Measurements from ENCODE around the gene KIN. TPM values are rescaled to one million over a fixed set of nuclear protein-coding genes. Genes with fewer than 3 reads are reported as not detected.

Gene KIN
- total and polyA plus RNA-seq, 12 donors: 5.4 to 13.3 (median 7.2) TPM

GRCh38 chr10:7833210-7833609 lies 45.4 kb upstream of the KIN start:
- ATAC-seq (no peak), DNase-seq (no peak)
- intact Hi-C loops (cut with DNase I): no loop called here

DNA sequence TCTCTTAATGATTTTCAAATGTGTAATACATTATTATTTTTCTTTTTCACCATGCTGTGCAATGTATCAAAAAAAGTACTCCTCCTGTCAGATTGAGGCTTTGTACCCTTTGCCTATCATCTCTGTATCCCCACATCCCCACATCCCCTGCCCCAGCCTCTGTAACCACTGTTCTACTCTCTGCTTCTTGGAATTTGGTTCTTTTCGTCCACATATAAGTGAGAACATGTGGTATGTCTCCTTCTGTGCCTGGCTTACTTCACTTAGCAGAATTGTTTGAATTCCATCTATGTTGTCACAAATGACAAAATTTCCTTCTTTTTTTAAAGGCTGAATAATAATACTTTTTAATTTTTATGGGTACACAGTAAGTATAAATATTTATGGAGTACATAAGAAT lies 44.3 kb upstream of the KIN start:
- TF ChIP-seq CTCF (IDR thresholded peaks at IDR 0.05): no peak
- Histone ChIP-seq H3K9me3 (no peaks in the 10 kb centered on the region), H3K27ac (no peak overlapping the region), H3K27me3 (no peaks in the 10 kb centered on the region), H3K4me1 (peaks cover 0 to 15% (median 5%) of the 10 kb centered on the region in 9 donors), H3K4me3 (no peak overlapping the region), H3K36me3 (peaks cover 0 to 16% (median 0%) of the 10 kb centered on the region in 9 donors)
- WGBS, 2 donors: 55 to 56% methylated on average over 1 of the region's 1 CpG
- intact Hi-C loops (cut with DNase I): no loop called here
- no peak for DNase-seq
- no peak for ATAC-seq

More at GRCh38 chr10:7833210-7833609, 45.4 kb upstream of the KIN start:
- H3K4me3 ChIP-seq: no peak overlapping the region
- H3K27me3 ChIP-seq: no peaks in the 10 kb centered on the region
- no peak overlapping the region for H3K27ac ChIP-seq
- H3K9me3 ChIP-seq: no peaks in the 10 kb centered on the region
- TF ChIP-seq CTCF (IDR thresholded peaks at IDR 0.05): no peak
- H3K36me3 ChIP-seq: peaks cover 0 to 10% (median 0%) of the 10 kb centered on the region in 9 donors
- peaks cover 0 to 15% (median 5%) of the 10 kb centered on the region in 9 donors for H3K4me1 ChIP-seq

GRCh38 chr10:7829289-7829834 lies 41.6 kb upstream of the KIN start:
- Histone ChIP-seq H3K27ac (no peak overlapping the region), H3K9me3 (no peaks in the 10 kb centered on the region), H3K27me3 (no peaks in the 10 kb centered on the region), H3K4me3 (no peak overlapping the region), H3K36me3 (peaks cover 0 to 39% (median 15%) of the 10 kb centered on the region in 9 donors), H3K4me1 (peaks cover 0 to 22% (median 10%) of the 10 kb centered on the region in 9 donors)
- DNase-seq (no peak), ATAC-seq (no peak)
- no peak for TF ChIP-seq CTCF (IDR thresholded peaks at IDR 0.05)
- intact Hi-C loops (cut with DNase I): no loop called here
- WGBS, 2 donors: 86 to 93% methylated on average over 10 of the region's 10 CpGs

DNA sequence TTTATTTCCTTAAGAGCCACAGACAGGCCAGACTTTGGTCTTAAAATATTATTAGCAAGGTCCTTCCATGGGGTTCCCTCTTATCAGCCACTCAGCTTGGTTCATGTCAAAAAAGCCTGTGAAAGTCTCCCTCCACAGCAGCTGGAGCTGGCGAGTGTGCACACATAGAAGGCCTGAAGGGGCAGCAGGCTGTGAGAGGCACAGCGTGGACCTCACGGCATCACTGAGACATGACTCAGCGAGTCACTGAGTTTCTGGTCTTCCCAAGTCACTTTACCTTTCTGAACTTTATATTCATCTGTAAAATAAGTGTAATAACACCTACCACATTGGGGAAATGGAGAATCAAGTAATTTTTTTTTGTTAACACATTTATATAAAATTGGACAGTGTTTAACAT lies 39.2 kb upstream of the KIN start:
- DNase-seq (peak in 1 of 2 donors; percentile 18), ATAC-seq (peak in 5 of 8 donors; percentile 65 to 77 (median 71))
- Histone ChIP-seq H3K9me3 (no peaks in the 10 kb centered on the region), H3K27me3 (no peaks in the 10 kb centered on the region), H3K36me3 (peaks cover 0 to 55% (median 17%) of the 10 kb centered on the region in 9 donors), H3K4me3 (no peak overlapping the region), H3K4me1 (peaks cover 0 to 26% (median 10%) of the 10 kb centered on the region in 9 donors), H3K27ac (peak overlapping the region in 1 of 10 donors; percentile 55)
- 57 to 66% methylated on average over 4 of the region's 4 CpGs for WGBS, 2 donors
- intact Hi-C loops (cut with DNase I): no loop called here
- peak in 1 of 9 donors; percentile 13 for TF ChIP-seq CTCF (IDR thresholded peaks at IDR 0.05)

All from heart right ventricle (tissue), 16 donors.